Cardiac muscle cell (in vitro differentiated cells and primary cell): Measurements from ENCODE around the gene C10orf71. TPM values are rescaled to one million over a fixed set of nuclear protein-coding genes. Genes with fewer than 3 reads are reported as not detected.

Source experiments
- DNase-seq, 2 donors: peaks; one replicate each; pipeline versions ENCODE4 v3.0.0 to v3.0.0-alpha.2; 2010 to 2017; ENCODE audit warnings: low read depth in 1 of 2, low spot score in 1 of 2
- H3K27ac ChIP-seq: fragments of 200-600 bp; sonication (generic); 2 replicates; pipeline ENCODE4 v1.5.1; 2016
- H3K27me3 ChIP-seq: fragments of 200-600 bp; sonication (generic); 2 replicates; pipeline ENCODE4 v1.6.0; 2016; ENCODE audit warnings: control low read depth
- H3K36me3 ChIP-seq: fragments of 200-600 bp; sonication (generic); 2 replicates; pipeline ENCODE4 v1.5.1; 2016; ENCODE audit warnings: control low read depth
- H3K4me1 ChIP-seq: fragments of 200-600 bp; sonication (generic); 2 replicates; pipeline ENCODE4 v1.8.1; 2017; ENCODE audit warnings: low read depth, mild to moderate bottlenecking, mixed run types
- H3K4me3 ChIP-seq: fragments of 200-600 bp; sonication (generic); 2 replicates; pipeline ENCODE4 v1.5.1; 2016; ENCODE audit warnings: mild to moderate bottlenecking
- H3K9me3 ChIP-seq: fragments of 200-600 bp; sonication (generic); 2 replicates; pipeline ENCODE4 v1.5.1; 2017; ENCODE audit warnings: low read depth, mild to moderate bottlenecking, control low read depth
- CTCF ChIP-seq: IDR thresholded peaks from 2 replicates; pipeline ENCODE4 v1.5.1; 2012; ENCODE audit warnings: low read depth, mild to moderate bottlenecking, low read length
- polyA plus RNA-seq: library from polyadenylated mRNA; unstranded; fragments of >200 nt; fragmentation: Nextera tagmentation; extraction: Ambion mirVana; gene quantifications from 2 replicates; pipeline ENCODE4 v1.2.1, GENCODE V29; 2016
- total RNA-seq: library from RNA; depleted of rRNA; stranded (reverse); fragments of >200 nt; gene quantifications from 2 replicates; pipeline ENCODE4 v1.2.3, GENCODE V29; 2016

C10orf71 gene
- total and polyA plus RNA-seq, 2 experiments from 2014 or later, result 4.0 to 10.2 TPM

DNA sequence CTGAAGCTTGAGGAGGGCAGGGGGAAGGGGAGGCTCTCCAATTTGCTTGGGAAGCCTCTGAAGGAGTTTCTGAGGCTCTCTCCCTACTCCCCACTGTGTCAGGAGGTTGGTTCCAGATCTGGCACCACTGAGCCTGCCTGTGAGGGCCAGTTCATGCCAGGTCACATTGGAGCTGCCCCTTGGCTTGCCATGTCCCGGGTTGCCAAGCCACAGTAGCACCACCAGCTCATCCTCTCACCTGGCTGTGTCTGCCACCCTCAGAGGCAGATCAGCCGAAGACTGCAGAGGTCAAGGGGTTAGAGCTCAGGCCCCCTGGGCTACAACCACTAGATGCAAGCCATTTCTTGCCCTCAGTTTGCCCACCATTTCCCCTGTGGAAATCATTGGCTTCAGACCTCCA lies 3.1 kb downstream of the C10orf71 start:
- H3K27ac ChIP-seq, result no peak overlapping the region
- H3K36me3 ChIP-seq, result no peaks in the 10 kb centered on the region
- no peaks in the 10 kb centered on the region for H3K9me3 ChIP-seq
- no peaks in the 10 kb centered on the region for H3K27me3 ChIP-seq
- H3K4me3 ChIP-seq, result no peak overlapping the region
- TF ChIP-seq CTCF, result no peak
- peaks cover 41% of the 10 kb centered on the region for H3K4me1 ChIP-seq
- no peak for DNase-seq

- no peak for DNase-seq
- no peak overlapping the region for H3K27ac ChIP-seq
- H3K9me3 ChIP-seq, result no peaks in the 10 kb centered on the region
- no peak for TF ChIP-seq CTCF
- H3K4me3 ChIP-seq, result no peak overlapping the region
- peaks cover 25% of the 10 kb centered on the region for H3K4me1 ChIP-seq
- H3K36me3 ChIP-seq, result no peaks in the 10 kb centered on the region
- H3K27me3 ChIP-seq, result no peaks in the 10 kb centered on the region
Measured at GRCh38 chr10:49303711-49304110, 4.7 kb downstream of the C10orf71 start.

DNA sequence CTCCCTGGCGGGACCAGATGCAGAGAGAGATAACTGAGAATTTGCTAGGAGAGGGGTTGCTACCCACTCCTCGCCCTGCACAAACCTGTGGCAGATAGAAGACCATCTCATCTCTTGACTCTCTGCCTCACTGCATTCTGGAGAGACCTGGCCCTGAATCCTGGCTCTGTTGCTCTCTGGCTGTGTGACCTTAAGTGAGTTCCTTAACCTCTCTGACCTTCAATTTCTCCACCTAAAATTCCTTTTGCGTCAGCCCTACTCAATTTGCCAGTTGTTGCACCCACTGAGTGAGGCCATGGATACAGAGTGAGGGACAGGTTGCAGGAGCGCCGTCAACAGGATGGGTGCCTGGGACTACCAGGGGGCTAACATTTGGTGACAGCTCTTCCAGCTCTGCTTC lies 5.2 kb downstream of the C10orf71 start:
- DNase-seq, result no peak
- Histone ChIP-seq H3K36me3 (no peaks in the 10 kb centered on the region), H3K4me3 (no peak overlapping the region), H3K27ac (no peak overlapping the region), H3K4me1 (peaks cover 21% of the 10 kb centered on the region), H3K9me3 (no peaks in the 10 kb centered on the region), H3K27me3 (no peaks in the 10 kb centered on the region)
- TF ChIP-seq CTCF, result no peak

DNA sequence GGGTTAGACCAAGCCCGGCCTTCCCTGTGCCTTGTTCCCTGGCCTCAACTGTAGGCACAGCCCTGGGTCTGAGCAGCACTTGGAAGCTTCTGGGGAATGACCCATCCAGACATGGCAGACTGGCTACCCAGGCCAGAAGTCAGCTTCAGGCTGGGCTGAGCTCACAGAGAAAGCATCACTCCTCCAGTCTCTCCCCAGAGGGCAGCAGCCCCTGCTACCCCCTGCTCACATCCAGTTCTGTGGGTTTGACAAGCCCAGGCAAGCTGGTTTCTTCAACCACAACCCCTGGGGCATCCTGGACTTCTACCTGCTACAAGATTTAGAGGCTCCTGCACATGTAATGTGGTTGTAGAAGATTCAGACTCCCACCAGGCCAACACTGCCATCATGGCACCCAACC lies 9.0 kb downstream of the C10orf71 start:
- Histone ChIP-seq H3K9me3 (no peaks in the 10 kb centered on the region), H3K4me1 (peaks cover 21% of the 10 kb centered on the region), H3K27me3 (no peaks in the 10 kb centered on the region), H3K36me3 (no peaks in the 10 kb centered on the region), H3K4me3 (no peak overlapping the region), H3K27ac (no peak overlapping the region)
- DNase-seq, result no peak
- TF ChIP-seq CTCF, result no peak

- H3K36me3 ChIP-seq, result no peaks in the 10 kb centered on the region
- H3K27ac ChIP-seq, result no peak overlapping the region
- H3K4me3 ChIP-seq, result no peak overlapping the region
- DNase-seq, result no peak
- no peaks in the 10 kb centered on the region for H3K27me3 ChIP-seq
- peaks cover 30% of the 10 kb centered on the region for H3K4me1 ChIP-seq
- TF ChIP-seq CTCF, result no peak
- no peaks in the 10 kb centered on the region for H3K9me3 ChIP-seq
Measured at GRCh38 chr10:49308881-49309280, 9.9 kb downstream of the C10orf71 start.

GRCh38 chr10:49309691-49310411 lies 10.9 kb downstream of the C10orf71 start:
- Histone ChIP-seq H3K27ac (no peak overlapping the region), H3K4me1 (peaks cover 32% of the 10 kb centered on the region), H3K9me3 (no peaks in the 10 kb centered on the region), H3K36me3 (no peaks in the 10 kb centered on the region), H3K4me3 (no peak overlapping the region), H3K27me3 (no peaks in the 10 kb centered on the region)
- TF ChIP-seq CTCF, result no peak
- DNase-seq, result no peak
